Prostate gland (tissue), 2 donors: ENCODE measurements around the gene TMEM26. TPM values are rescaled to one million over a fixed set of nuclear protein-coding genes. Genes with fewer than 3 reads are reported as not detected.

ENCODE experiments used
- DNase-seq: peaks from one replicate; pipeline ENCODE4 v3.0.0-alpha.2; 2019; ENCODE audit warnings: low spot score
- H3K27ac ChIP-seq, 2 donors: fragments of 200-600 bp; sonication (generic); 2 replicates each; pipeline ENCODE4 v1.5.1; 2017 to 2019
- H3K27me3 ChIP-seq: fragments of 200-600 bp; sonication (generic); replicated peaks from 2 replicates; pipeline ENCODE4 v1.5.1; 2019; ENCODE audit not compliant: insufficient read depth
- H3K36me3 ChIP-seq, 2 donors: fragments of 200-600 bp; sonication (generic); 1 replicate in 1 of 2; 2 replicates in 1 of 2; pipeline versions ENCODE4 v1.5.1 to v1.8.1; 2017 to 2019
- H3K4me1 ChIP-seq: fragments of 200-600 bp; sonication (generic); replicated peaks from 2 replicates; pipeline ENCODE4 v1.5.1; 2019
- H3K4me3 ChIP-seq, 2 donors: fragments of 200-600 bp; sonication (generic); 2 replicates each; pipeline ENCODE4 v1.5.1; 2017 to 2019
- H3K9me3 ChIP-seq: fragments of 200-600 bp; sonication (generic); 2 replicates; pipeline ENCODE4 v1.5.1; 2017
- CTCF ChIP-seq, 4 experiments: fragments of 200-600 bp in 2 of 4; fragments of 450-650 bp in 2 of 4; sonication (generic) in 2 of 4; IDR thresholded peaks; 1 replicate in 3 of 4; 2 replicates in 1 of 4; pipeline ENCODE4 v1.5.1; 2016 to 2019; ENCODE audit warnings: antibody characterized with exemption in 4 of 4, mild to moderate bottlenecking in 2 of 4, moderate library complexity in 2 of 4
- POLR2A ChIP-seq: fragments of 450-650 bp; IDR thresholded peaks from one replicate; pipeline ENCODE4 v1.6.1; 2016; ENCODE audit warnings: antibody characterized with exemption, mild to moderate bottlenecking
- POLR2AphosphoS5 ChIP-seq: sonication (generic); formaldehyde crosslinking; IDR thresholded peaks from one replicate; pipeline ENCODE4 v1.6.1; 2017; ENCODE audit warnings: antibody characterized with exemption
- WGBS: methylation state at CpG from one replicate; pipeline ENCODE4 v1.1.5; 2018; 5-methylcytosine and 5-hydroxymethylcytosine counted together
- intact Hi-C: fragments of 100-400 bp; cut with DNase I; formaldehyde crosslinking; loops from one replicate; pipeline ENCODE4 v1.14.2; 2022
- total RNA-seq, 2 donors: library from RNA; depleted of rRNA; stranded (reverse); fragments of >200 nt; gene quantifications; one replicate each; pipeline ENCODE4 v1.1.0, GENCODE V29; 2016

The TMEM26 gene
- total RNA-seq, 2 donors from 2014 or later: 3.7 to 11.6 TPM

- WGBS: 100% methylated on average over 1 of the region's 1 CpG
Measured at GRCh38 chr10:61376377-61376776, 76.8 kb downstream of the TMEM26 start.

GRCh38 chr10:61366365-61366764, 86.8 kb downstream of the TMEM26 start:
- 96% methylated on average over 1 of the region's 1 CpG for WGBS
- H3K36me3 ChIP-seq: no peaks in the 10 kb centered on the region
- no peak overlapping the region for H3K27ac ChIP-seq
- TF ChIP-seq POLR2A (no peak), CTCF (IDR thresholded peaks at IDR 0.05) (no peak), POLR2AphosphoS5 (no peak)
- no peak overlapping the region for H3K4me3 ChIP-seq
- no peaks in the 10 kb centered on the region for H3K27me3 ChIP-seq
- intact Hi-C loops: no loop called here
- no peaks in the 10 kb centered on the region for H3K4me1 ChIP-seq
- DNase-seq: no peak
- H3K9me3 ChIP-seq: no peaks in the 10 kb centered on the region

More at GRCh38 chr10:61376377-61376776, 76.8 kb downstream of the TMEM26 start:
- Histone ChIP-seq H3K4me1 (no peaks in the 10 kb centered on the region), H3K9me3 (no peaks in the 10 kb centered on the region), H3K36me3 (no peaks in the 10 kb centered on the region), H3K27ac (no peak overlapping the region), H3K27me3 (no peaks in the 10 kb centered on the region), H3K4me3 (no peak overlapping the region)
- intact Hi-C loops: no loop called here
- TF ChIP-seq POLR2AphosphoS5 (no peak), CTCF (IDR thresholded peaks at IDR 0.05) (no peak), POLR2A (no peak)
- DNase-seq: no peak

GRCh38 chr10:61364619-61365018, 88.6 kb downstream of the TMEM26 start:
- WGBS: 56% methylated on average over 2 of the region's 2 CpGs
- H3K4me3 ChIP-seq: no peak overlapping the region
- DNase-seq: no peak
- intact Hi-C loops: no loop called here
- H3K36me3 ChIP-seq: no peaks in the 10 kb centered on the region
- no peak overlapping the region for H3K27ac ChIP-seq
- H3K9me3 ChIP-seq: no peaks in the 10 kb centered on the region
- H3K4me1 ChIP-seq: no peaks in the 10 kb centered on the region
- no peak for TF ChIP-seq POLR2A
- TF ChIP-seq POLR2AphosphoS5: no peak
- TF ChIP-seq CTCF (IDR thresholded peaks at IDR 0.05): no peak
- H3K27me3 ChIP-seq: no peaks in the 10 kb centered on the region

GRCh38 chr10:61363006-61363405, 90.2 kb downstream of the TMEM26 start:
- WGBS: 64% methylated on average over 3 of the region's 3 CpGs

More at GRCh38 chr10:61363006-61363405, 90.2 kb downstream of the TMEM26 start:
- no peaks in the 10 kb centered on the region for H3K27me3 ChIP-seq
- intact Hi-C loops: no loop called here
- H3K36me3 ChIP-seq: no peaks in the 10 kb centered on the region
- TF ChIP-seq CTCF (IDR thresholded peaks at IDR 0.05) (no peak), POLR2A (no peak), POLR2AphosphoS5 (no peak)
- DNase-seq: no peak
- H3K9me3 ChIP-seq: no peaks in the 10 kb centered on the region
- no peaks in the 10 kb centered on the region for H3K4me1 ChIP-seq
- no peak overlapping the region for H3K4me3 ChIP-seq
- no peak overlapping the region for H3K27ac ChIP-seq
